Upper lobe of left lung (tissue), 6 donors: ENCODE data around the gene SH3YL1. TPM values are rescaled to one million over a fixed set of nuclear protein-coding genes. Genes with fewer than 3 reads are reported as not detected.
"Not testable (repeated sequence)": the region's sequence is repeated elsewhere in the genome, so short reads cannot be mapped to it uniquely, and the experiment has no call there.

Experiments used
- ATAC-seq, 2 donors: fragments of 200-7000 bp; cut with Tn5 transposase; one replicate each; pipeline ENCODE4 v1.9.1; 2022; ENCODE audit warnings: mild to moderate bottlenecking in 2 of 2, moderate library complexity in 2 of 2; ENCODE audit not compliant: low FRiP score in 2 of 2
- DNase-seq, 2 donors: peaks; one replicate each; pipeline ENCODE4 v3.0.0-alpha.2; 2019 to 2020
- H3K27ac ChIP-seq, 4 donors: fragments of 200-600 bp; sonication (generic); one replicate each; pipeline ENCODE4 v1.5.1; 2016 to 2019
- H3K27me3 ChIP-seq, 4 donors: fragments of 200-600 bp; sonication (generic); one replicate each; pipeline ENCODE4 v1.5.1; 2017 to 2019
- H3K36me3 ChIP-seq, 4 donors: fragments of 200-600 bp; sonication (generic); one replicate each; pipeline ENCODE4 v1.5.1; 2016 to 2019
- H3K4me1 ChIP-seq, 4 donors: fragments of 200-600 bp; sonication (generic); one replicate each; pipeline ENCODE4 v1.5.1; 2018 to 2019
- H3K4me3 ChIP-seq, 4 donors: fragments of 200-600 bp; sonication (generic); one replicate each; pipeline ENCODE4 v1.5.1; 2017 to 2019; ENCODE audit warnings: mild to moderate bottlenecking in 2 of 4, moderate library complexity in 1 of 4
- H3K9me3 ChIP-seq, 4 donors: fragments of 200-600 bp; sonication (generic); one replicate each; pipeline ENCODE4 v1.5.1; 2018 to 2019
- CTCF ChIP-seq, 6 experiments: fragments of 450-650 bp in 4 of 6; fragments of 200-600 bp in 2 of 6; sonication (generic) in 2 of 6; IDR thresholded peaks; one replicate each; pipeline ENCODE4 v1.5.1; 2016 to 2019; ENCODE audit warnings: antibody characterized with exemption in 6 of 6
- EP300 ChIP-seq, 4 donors: sonication (generic); formaldehyde crosslinking; IDR thresholded peaks; one replicate each; pipeline ENCODE4 v1.5.1; 2017; ENCODE audit warnings: antibody characterized with exemption in 4 of 4, control low read depth in 2 of 4
- POLR2A ChIP-seq, 4 donors: fragments of 450-650 bp; IDR thresholded peaks; one replicate each; pipeline ENCODE4 v1.5.1; 2016 to 2017; ENCODE audit warnings: antibody characterized with exemption in 4 of 4, mild to moderate bottlenecking in 2 of 4
- POLR2AphosphoS5 ChIP-seq, 2 donors: sonication (generic); formaldehyde crosslinking; IDR thresholded peaks; one replicate each; pipeline ENCODE4 v1.5.1; 2017; ENCODE audit warnings: antibody characterized with exemption in 2 of 2
- WGBS, 2 donors: methylation state at CpG; one replicate each; pipeline ENCODE4 v1.1.5; 2017 to 2018; 5-methylcytosine and 5-hydroxymethylcytosine counted together
- total RNA-seq, 6 donors: library from RNA; depleted of rRNA in 4 of 6; stranded (reverse); fragments of >200 nt in 4 of 6; gene quantifications; one replicate each; pipeline versions ENCODE4 v1.1.0 to v1.2.1, GENCODE V29; 2016 to 2021
- donor health status: DM: no; HTN: no; CAD: no; lungs with moderate emphysema.
- donor health status: DM: no; HTN: yes; CAD: no; lungs with severe emphysema.

Gene SH3YL1
- total RNA-seq, 6 donors from 2014 or later, result 30.5 to 140 (median 89.2) TPM

DNA sequence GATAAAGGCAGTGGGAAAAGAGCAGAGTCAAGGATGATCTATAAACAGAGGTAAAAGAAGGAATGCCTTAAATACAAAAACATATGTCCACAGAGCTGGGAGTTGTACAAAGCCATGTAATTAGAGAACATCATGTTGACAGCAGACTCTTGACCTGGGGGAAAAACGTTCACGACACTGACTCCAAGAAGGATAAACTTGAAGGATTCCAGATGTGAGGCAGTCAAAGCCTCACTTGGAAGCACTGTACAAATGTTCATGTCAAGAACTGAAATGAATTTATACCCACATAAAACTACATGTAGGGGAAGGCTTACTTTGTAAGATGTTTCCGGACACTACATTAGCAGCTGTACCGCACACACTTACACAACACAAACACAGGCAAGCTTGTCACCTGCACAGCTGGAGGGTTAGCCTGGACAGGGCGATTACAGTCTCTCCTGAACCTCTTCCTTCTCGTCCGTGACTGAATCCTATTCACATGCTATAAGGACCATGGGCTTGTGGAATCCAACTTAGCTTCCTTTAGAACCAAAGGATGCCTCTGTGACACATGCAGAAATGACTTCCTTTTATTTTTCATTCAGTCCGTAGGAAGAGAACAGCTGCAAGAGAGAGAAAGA lies 88.6 kb downstream of the SH3YL1 start:
- Histone ChIP-seq H3K27me3 (no peaks in the 10 kb centered on the region), H3K36me3 (no peaks in the 10 kb centered on the region), H3K27ac (no peak overlapping the region), H3K4me1 (no peaks in the 10 kb centered on the region), H3K9me3 (no peaks in the 10 kb centered on the region), H3K4me3 (no peak overlapping the region)
- DNase-seq (no peak), ATAC-seq (no peak)
- TF ChIP-seq CTCF (IDR thresholded peaks at IDR 0.05) (no peak), EP300 (IDR thresholded peaks at IDR 0.05) (no peak), POLR2A (IDR thresholded peaks at IDR 0.05) (no peak), POLR2AphosphoS5 (IDR thresholded peaks at IDR 0.05) (no peak)
- 44 to 66% methylated on average over 8 of the region's 8 CpGs for WGBS, 2 donors

DNA sequence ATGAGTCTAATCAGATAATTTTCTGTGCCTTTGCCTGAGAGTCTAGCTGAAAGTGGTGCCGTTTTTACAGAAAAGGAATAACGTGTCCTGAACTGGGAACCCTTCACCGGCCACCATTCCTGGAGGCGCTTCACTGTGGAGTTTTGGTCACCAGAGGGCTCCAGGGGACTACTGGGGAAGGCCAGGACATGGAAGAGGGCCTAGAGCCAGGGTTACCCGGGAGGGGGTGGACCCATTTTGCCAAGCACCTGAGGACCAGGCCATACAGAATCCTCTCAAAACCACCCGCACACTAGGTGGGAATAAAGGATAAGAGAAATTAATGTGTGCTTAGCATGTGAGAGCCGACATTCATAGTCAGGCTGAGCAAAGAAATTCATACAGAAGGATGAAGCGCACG lies 91.7 kb downstream of the SH3YL1 start:
- not testable (repeated sequence) for H3K4me1 ChIP-seq, DNase-seq, ATAC-seq, H3K27me3 ChIP-seq, H3K4me3 ChIP-seq, H3K9me3 ChIP-seq, H3K36me3 ChIP-seq, H3K27ac ChIP-seq
- peak in 4 of 6 experiments; percentile 8 to 50 (median 28) for TF ChIP-seq CTCF (IDR thresholded peaks at IDR 0.05)
- WGBS, 2 donors, result 61 to 62% methylated on average over 9 of the region's 9 CpGs

DNA sequence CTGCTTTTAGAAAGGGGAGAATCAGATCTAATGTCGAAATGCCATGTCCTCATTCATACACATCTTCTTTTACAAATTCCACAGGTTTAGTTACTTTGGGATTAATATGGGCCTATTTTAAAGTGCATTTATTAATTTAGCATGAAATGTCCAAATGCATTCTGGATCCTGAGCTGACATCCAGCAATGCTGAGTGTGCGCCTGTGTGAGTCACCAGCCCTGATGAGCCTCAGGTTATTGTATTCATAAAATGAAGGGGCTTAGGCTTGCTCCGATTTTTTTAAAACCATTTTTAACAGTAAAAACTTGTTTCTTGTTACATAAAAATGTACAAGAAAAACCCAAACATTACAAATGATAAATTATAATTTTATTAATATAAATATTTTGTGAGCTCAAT lies 94.1 kb downstream of the SH3YL1 start:
- no peaks in the 10 kb centered on the region for H3K4me1 ChIP-seq
- no peaks in the 10 kb centered on the region for H3K36me3 ChIP-seq
- DNase-seq, result no peak
- H3K9me3 ChIP-seq, result no peaks in the 10 kb centered on the region
- no peak overlapping the region for H3K27ac ChIP-seq
- TF ChIP-seq POLR2AphosphoS5 (IDR thresholded peaks at IDR 0.05) (no peak), POLR2A (IDR thresholded peaks at IDR 0.05) (no peak), EP300 (IDR thresholded peaks at IDR 0.05) (no peak), CTCF (IDR thresholded peaks at IDR 0.05) (no peak)
- 72 to 91% methylated on average over 3 of the region's 3 CpGs for WGBS, 2 donors
- H3K27me3 ChIP-seq, result no peaks in the 10 kb centered on the region
- ATAC-seq, result no peak
- H3K4me3 ChIP-seq, result no peak overlapping the region

Other genes with a start within 250 kb of the SH3YL1 start
- 1 to 10 TPM; 2.7 to 6.7 (median 4.5) TPM for gene FAM110C, start 217.5 kb downstream of the SH3YL1 start, total RNA-seq
- gene ACP1, start 915 bp upstream of the SH3YL1 start, total RNA-seq, result 100 to 1,000 TPM in 2 of 6 donors, 10 to 100 TPM in 4; 34.7 to 113 (median 73.7) TPM
- gene ALKAL2, start 24.1 kb upstream of the SH3YL1 start, total RNA-seq, result 10 to 100 TPM in 5 of 6 donors, 1 to 10 TPM in 1; 8.3 to 30.7 (median 14.8) TPM